LNCaP clone FGC (cell line): ENCODE measurements around the gene ITGA2.

Source experiments
- DNase-seq: peaks from one replicate; pipeline ENCODE4 v3.0.0-alpha.2; 2011; ENCODE audit warnings: low read depth
- H3K4me3 ChIP-seq: 2 replicates; pipeline ENCODE4 v1.5.1; 2011; ENCODE audit warnings: mild to moderate bottlenecking, low read depth, low read length, control low read depth
- CTCF ChIP-seq: IDR thresholded peaks from 2 replicates; pipeline ENCODE4 v1.5.1; 2012; ENCODE audit warnings: mild to moderate bottlenecking; ENCODE audit not compliant: control insufficient read depth, insufficient read depth; ENCODE audit errors: extremely low read depth

ITGA2 gene

GRCh38 chr5:53035868-53036381, 46.8 kb downstream of the ITGA2 start:
- H3K4me3 ChIP-seq = no peak overlapping the region
- TF ChIP-seq CTCF = peak; percentile 30
- DNase-seq = no peak

- no peak for DNase-seq
- no peak overlapping the region for H3K4me3 ChIP-seq
- no peak for TF ChIP-seq CTCF
Measured at GRCh38 chr5:53037141-53037859, 48.1 kb downstream of the ITGA2 start.

GRCh38 chr5:53038196-53038847, 49.2 kb downstream of the ITGA2 start:
- TF ChIP-seq CTCF = no peak
- no peak overlapping the region for H3K4me3 ChIP-seq
- no peak for DNase-seq

- DNase-seq = no peak
- no peak overlapping the region for H3K4me3 ChIP-seq
- TF ChIP-seq CTCF = no peak
Measured at GRCh38 chr5:53039855-53040254, 50.7 kb downstream of the ITGA2 start.

- H3K4me3 ChIP-seq = no peak overlapping the region
- TF ChIP-seq CTCF = no peak
Measured at GRCh38 chr5:53041071-53041692, 52.0 kb downstream of the ITGA2 start.

GRCh38 chr5:53041740-53042139, 52.6 kb downstream of the ITGA2 start:
- TF ChIP-seq CTCF = no peak
- H3K4me3 ChIP-seq = no peak overlapping the region
- DNase-seq = no peak

More at GRCh38 chr5:53041071-53041692, 52.0 kb downstream of the ITGA2 start:
- no peak for DNase-seq
